ENCODE data around the gene IRX2. TPM values are rescaled to one million over a fixed set of nuclear protein-coding genes. Genes with fewer than 3 reads are reported as not detected.

Gene IRX2
- total RNA-seq, 1 experiment from 2014 or later = 23.1 TPM

DNA sequence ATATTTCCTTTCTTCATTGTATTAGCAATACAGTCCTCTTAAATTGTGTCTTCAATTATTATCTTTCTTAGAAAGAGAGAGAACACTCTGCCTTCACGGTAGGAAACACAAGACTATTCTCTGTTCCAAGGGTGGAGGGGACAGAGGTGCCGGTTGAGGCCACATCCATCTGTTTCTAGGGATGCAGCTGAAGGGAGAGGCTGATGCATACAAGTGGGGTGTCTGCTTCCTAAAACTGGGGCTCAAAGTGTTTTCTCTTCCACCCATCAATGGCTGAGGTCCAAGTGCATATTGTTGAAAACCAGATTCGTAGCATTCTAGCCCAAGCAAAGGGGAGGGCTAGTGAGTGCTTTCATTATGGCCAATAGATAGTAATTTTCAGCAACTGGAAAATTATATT lies 9.5 kb downstream of the IRX2 start:
- DNase-seq (ENCODE audit: low spot score) = no peak

DNA sequence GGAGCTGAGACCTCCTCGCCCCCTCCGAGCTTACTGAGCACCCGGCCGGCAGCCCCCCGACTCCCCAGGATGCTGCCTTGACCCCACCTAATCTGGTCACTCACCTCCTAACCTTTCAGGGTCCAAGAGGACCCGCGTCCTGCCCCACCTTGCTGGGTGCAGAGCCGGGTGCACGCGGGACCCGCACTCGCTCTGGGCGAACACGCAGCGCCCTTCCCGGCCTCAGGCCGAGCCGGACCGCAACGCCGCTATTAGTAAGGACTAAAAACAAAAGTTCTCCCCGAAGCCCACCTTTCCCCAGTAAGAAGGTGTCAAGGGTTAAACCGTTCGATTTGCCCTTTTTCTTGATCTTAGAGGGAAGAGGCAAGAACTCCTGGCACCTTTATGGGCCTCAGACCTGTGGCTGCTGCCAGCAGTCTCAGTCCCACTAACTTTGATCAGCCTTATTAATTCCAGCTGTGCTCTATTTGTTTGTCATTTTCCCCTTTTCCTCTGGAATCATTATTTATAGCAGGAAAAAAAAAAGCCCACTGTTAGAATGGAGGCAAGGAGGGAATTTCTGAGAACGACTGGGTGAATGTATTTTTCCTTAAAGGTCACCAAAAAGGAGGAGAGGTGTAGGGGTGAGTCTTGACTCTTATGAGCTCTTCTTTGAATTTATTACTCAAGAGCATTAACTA lies 10.5 kb downstream of the IRX2 start:
- DNase-seq (ENCODE audit: low spot score) = no peak

DNA sequence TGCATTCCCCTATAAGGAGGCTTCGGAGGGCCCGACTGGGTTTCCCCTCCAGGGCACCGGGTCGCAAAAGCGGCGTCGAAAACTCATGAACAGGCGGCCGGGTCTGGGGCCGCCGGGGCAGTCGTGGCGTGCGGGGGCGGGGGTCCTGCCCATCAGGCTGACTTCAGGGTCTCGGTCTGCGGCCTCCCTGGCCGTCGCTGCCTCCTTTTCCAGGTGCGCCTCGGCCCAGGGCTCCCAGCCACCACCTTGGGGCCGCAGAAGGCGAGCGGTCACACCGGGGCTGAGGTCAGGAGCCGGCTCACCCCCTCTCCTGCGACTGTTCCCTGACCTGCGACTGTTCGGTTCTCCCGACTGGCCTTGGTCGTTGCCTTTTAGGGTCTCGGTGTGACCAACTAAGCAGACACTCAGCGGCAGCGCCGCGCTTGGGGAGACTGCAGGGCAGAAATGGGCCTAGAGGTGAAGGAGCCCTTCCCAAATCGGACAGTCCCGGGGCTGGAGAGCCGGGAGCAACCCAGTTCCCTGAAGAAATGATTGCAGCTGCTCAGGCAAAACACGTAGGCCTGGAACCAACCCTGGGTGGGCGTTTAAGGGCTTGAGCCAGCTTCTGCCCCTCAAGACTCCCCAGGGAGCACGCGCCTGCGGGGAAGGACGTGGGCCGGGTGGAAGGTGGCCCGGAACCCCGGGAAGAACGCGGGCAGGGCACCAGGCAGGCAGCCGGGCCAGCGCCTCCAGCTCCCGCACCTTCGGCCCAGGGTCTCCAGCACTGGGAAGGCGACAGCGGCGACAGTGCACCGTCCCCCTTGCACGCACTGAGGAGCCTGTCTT lies 11.2 kb downstream of the IRX2 start:
- DNase-seq (ENCODE audit: low spot score) = no peak

DNA sequence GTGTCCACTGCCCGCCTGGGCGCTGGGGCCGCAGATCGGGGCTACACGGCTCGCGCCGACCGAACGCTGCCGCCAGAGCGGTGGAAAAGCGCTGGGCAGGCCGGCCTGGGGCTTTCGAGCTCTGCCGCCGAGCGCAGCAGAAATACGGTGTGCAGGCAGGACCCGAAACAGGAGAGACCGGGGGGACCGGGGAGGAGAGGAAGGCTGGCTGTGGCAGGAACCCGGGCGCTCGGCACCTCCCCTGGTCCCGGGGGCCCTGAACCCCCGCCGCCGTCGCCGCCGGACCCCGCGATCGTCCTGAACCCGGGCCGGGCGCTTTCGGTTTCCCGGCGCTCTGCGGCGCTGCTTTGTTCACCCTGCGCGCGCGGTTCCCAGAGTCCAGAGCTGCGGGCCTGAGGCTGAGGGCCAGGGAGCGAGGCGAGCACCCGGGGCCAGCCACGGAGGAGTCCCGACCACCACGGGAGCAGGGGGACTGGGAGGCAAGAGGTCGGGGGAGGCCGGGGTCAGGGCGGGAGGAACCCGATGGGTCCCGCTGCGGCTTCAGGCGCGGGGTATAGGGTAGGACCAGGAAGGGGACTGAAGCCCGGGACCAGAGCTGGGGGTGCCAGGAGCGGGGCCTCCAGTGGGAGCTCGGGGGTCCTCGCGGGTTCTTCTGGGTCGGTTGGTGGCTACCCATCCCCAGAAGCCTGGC lies 12.0 kb downstream of the IRX2 start:
- DNase-seq (ENCODE audit: low spot score) = no peak

DNA sequence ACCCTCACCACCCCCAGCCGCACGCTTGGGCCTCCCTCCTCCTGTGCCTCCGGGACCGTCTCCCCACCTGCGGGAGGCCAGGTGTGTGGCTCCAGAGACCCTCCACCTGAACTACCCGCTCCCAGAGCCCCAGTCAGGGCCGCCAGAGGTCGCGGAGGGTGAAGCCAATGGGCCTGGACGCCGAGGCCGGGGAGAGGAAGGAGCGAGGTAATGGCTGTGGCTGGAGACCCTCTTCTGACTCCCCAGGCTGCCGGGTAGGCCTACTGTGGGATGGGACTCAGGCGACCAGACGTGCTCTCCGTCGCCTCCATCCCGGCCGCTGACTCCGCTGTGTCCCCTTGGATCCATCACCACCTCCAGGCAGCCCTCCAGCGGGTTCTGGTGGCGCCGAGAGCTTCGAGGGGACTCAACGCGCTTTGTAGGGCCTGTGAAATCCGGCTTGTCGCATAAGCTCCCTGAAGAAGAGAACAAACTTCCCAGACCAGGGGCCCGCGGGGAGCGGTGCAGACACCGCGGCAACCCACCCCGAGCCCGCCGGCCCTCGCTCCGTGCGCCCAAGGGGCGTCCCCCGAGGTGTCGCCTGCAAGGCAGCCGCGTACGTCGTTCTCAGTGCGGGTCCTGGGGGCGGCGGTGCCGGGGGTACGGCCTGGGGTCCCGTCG lies 12.6 kb downstream of the IRX2 start:
- DNase-seq (ENCODE audit: low spot score) = no peak

DNA sequence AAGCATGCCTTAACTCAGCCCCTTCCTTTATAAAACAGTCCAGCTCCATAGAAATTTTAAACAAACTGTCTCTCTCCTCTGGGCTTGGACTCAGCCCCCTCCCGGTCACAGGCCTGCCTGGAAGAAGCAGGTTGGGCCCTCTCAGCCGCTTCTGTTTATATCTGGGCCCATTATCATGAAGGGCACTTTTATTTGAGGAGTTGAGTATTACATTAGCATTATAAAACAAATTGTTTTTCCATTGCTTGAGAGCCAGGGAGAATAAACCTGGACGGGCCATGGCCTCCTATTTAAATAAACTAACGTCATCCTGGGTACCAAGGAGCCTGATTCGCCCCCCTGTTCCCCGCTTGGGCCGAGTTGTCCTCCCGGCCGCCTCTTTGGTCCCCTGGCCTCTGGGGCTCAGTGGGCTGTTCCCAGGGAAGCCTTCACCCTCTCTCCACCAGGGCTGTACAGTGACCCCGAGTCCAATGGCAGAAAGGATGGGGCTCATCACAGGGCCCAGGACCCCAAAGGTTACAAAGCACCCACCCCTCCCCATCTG lies 13.2 kb downstream of the IRX2 start:
- no peak for DNase-seq (ENCODE audit: low spot score)

DNA sequence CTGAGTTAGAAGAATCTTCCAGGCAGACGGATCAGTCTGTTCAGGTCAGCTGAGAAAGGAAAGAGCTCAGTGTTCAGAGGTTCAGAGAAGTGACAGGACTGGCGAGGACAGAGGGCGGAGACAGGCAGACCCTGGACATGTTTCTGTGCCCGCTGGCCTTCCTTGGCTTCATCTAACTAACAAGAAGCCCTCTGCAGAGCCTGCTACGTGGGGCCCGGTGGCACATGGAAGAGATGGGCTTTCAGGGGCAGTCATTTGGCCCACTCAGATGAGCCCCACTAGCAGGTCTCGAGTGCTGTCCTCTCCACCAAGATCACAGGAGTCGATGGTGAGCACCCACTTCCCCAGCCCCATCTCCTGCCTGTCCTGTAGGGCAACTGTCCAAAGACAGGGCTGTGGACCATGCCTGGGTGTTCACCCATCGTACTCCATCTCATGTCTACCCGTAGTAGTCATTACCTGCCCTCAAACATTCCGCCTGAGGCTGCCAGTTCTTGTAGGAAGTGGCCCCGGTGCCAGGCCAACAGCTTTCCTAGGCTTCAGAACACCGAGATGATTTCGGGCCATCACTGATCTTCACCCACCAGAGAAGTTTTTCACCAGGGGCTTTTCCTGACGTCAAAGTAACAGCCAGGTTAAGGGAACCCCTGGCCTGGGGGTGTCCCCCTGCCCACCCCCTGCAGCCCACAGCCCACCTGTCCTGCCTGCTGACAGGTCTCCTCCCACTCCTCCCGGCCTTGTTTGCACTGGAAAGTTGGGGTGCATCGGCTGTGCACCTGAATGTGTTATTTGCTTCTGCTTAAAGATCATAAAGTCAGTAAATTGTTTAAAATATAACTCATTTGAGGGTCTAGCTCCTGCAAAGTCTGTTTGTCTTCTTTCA lies 14.0 kb downstream of the IRX2 start:
- no peak for DNase-seq (ENCODE audit: low spot score)

DNA sequence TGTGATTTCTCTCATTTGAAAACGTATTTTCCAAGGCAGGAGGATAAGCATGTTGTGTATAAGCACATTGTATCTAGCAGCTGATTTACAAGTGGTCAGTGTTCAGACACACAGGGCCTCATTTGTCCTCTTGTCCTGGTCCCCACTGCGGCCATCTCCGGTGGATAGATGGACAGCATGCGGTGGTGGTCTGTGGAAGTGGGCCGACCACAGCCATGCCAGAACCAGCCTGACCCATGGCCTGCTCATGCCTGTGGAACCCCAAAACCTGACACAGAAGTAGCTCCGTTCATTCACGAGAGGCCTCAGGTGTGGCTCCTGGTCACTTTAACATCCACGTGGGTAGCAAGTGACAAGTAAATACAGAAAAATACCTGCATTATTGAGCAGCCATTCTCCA lies 14.6 kb downstream of the IRX2 start:
- DNase-seq (ENCODE audit: low spot score) = no peak

DNA sequence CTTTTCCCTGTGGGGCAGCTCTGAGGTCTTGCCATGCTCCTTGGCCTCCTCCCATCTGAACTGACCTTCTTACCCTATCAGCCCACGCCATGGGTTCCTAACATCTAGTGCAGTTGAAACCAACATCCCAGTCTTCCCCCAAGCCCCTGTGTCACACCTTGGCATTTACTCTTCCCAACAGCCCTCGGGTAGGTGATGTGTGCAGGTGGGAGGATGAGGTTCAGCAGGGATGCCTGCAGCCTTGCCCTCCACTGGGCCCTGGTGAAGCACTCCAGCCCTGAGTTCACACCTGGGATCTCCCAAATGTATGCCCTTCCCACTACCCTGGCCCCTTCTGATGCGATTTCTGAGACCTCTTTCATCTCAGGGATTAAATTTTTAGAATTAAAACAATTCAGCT lies 15.5 kb downstream of the IRX2 start:
- DNase-seq (ENCODE audit: low spot score) = no peak

DNA sequence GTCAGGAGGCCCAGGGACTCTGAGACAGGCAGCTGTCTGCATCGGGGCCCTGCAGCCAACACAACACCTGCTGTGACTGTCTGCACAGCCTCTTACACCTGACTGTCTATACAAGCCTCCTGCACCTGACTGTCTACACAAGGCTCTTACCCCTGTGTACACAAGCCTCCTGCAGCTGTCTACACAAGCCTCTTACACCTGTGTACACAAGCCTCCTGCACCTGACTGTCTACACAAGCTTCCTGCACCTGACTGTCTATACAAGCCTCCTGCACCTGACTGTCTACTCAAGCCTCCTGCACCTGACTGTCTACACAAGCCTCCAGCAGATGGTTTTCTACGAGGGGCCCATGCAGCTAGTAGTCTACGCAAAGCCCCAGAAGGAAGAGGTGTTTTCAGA lies 18.6 kb downstream of the IRX2 start:
- no peak for DNase-seq (ENCODE audit: low spot score)

DNA sequence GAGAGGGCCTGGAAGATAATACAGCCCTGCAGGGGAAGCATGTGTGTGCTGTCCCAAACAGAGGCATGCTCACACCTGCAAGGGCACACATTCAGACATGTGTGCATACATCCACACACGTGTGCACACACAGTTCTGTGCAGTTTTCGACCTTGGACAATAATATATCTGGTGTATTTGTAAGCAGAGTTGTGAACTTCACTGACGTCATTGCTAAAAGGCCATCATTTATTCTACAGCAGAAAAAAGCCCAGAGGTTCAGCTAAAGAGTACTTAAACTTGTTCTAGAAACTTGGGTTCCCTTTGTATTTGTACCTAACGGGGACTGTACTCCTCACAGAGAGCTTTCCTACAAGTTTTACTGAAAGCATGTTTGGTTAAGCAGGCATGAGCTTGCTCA lies 19.5 kb downstream of the IRX2 start:
- no peak for DNase-seq (ENCODE audit: low spot score)

DNA sequence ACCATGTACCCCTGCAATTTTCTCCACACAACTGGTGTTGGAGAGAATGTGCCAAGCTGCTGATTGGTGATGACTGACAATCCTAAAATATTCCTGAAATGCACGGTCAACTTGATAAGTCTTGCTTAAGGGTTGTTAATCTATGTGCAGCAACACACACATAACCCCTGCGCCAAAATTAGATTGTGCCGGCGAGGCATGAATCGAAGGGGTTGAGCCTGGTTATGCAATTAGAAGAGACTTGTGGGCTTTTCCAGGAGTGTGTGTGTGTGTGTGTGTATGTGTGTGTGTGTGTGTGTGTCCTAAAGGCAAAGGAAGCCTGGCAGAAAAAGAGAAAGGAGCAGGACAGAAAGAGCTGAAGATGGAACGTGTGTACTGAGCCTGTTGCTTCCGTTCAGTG lies 22.3 kb downstream of the IRX2 start:
- no peak for DNase-seq (ENCODE audit: low spot score)

DNA sequence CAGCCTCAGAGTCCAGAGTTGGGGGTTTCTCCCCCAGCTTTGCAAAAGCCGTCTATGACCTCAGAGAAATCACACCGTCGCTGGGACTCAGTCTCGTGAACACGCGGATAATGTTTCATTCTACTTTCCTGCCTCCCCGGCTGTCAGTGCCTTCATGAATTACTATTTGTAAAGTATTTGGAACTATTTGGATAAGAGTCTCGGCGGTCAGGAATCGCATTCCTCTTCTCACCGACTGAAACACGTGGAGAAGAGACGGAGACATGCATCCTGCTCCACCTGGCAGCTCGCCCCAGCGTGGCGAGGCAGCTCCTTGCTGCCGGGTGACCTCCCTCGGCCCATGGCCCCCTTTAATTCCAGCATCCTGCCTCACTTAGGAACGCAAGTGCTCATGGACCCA lies 23.9 kb downstream of the IRX2 start:
- DNase-seq (ENCODE audit: low spot score) = no peak

DNA sequence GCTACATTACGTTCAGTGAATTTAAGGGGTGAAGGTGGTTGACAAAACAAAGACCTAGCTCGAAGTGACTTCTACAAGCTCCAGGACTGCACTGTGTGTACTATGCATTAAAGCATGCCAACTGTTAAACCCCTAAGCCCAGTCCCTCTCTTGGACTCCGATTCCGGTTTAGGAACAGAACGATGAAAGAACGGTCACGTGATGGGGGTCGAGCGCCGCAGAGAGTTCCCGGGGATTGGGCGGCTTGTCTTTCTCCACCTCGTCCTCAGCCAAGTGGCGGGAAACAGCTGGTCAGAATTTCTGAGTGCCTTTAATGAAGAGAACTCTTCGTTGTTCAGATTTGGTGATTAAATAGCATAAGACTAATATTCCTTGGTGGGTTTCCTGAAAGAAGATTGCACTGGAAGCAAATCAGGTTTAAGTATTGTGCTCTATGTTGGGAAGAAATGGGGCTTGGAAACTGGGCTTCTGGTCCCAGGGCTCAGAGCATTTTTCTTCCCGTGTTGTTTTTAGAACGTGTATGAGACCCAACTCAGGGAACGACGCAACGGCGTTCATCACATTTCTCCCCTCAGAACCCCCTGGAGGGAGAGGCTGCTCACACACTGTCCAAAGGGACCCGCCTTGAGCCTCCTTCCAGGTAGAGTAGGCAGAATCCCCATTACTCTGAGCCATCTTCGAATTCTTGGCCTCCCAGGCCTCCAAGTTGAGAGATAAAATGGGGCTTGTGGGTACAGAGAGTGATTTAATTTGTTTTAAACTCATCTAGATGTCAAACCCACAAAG lies 25.3 kb downstream of the IRX2 start:
- DNase-seq (ENCODE audit: low spot score) = no peak

DNA sequence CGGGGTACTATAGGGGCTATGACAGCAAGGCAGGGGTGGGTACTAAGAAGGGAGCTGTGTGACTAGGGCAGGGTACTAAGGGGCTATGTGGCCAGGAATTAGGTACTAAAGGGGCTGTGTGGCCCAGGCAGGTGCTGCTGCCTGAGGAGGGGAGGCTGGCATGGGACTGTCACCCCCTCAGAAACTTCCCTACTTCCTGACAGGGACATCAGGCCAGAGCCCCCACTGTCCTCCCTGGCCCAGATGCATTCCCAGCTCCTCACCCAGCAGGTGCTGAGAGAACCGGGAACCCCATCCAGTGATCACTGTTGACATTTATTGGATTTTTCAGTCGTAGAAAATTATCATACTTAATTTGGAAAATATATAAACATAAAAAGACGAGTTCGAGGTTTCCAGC lies 26.6 kb downstream of the IRX2 start:
- DNase-seq (ENCODE audit: low spot score) = no peak

DNA sequence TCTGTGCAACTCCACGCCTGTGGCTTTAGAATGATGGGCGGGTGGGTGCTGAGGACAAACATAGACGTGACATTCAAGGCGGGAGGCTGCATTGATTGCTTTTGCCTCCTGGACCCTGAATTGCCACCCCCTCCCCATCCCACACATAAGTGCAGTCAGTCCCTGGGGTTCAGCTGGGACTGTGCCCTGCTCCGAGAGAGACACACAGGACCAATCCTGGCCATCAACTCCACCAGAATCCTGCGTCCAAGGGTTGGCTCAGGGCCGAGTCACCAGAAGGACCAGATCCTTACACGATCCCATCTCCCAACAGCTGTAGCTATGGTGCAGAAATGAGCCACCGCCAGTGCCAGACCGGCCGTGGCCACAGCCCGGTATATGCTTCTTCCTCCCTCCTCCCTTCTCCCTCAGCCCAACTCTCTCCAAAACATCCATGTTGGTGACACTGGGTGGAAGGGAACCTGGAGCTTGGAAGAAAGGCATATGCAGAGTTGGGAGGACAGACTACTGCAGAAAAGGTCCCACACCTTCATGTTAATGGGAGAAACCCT lies 27.4 kb downstream of the IRX2 start:
- no peak for DNase-seq (ENCODE audit: low spot score)

DNA sequence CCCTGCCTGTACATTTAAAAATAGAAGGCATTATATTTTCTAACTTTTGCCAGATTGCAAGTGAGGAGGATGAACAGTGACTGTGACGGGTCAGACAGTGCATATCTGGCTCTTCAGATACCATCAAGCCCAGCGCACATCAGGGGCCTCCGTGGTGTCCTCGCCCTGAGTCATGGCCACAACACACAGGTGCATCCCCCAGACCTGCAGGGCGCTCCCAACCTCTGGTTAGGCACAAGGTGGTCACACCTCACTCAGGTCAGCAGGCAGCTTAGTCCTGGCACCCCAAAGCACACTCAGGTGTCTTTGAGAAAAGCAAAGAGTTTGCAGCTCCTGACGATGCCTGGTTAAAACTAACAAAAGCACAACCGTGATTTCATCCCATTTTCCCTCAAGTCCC lies 28.6 kb downstream of the IRX2 start:
- no peak for DNase-seq (ENCODE audit: low spot score)

DNA sequence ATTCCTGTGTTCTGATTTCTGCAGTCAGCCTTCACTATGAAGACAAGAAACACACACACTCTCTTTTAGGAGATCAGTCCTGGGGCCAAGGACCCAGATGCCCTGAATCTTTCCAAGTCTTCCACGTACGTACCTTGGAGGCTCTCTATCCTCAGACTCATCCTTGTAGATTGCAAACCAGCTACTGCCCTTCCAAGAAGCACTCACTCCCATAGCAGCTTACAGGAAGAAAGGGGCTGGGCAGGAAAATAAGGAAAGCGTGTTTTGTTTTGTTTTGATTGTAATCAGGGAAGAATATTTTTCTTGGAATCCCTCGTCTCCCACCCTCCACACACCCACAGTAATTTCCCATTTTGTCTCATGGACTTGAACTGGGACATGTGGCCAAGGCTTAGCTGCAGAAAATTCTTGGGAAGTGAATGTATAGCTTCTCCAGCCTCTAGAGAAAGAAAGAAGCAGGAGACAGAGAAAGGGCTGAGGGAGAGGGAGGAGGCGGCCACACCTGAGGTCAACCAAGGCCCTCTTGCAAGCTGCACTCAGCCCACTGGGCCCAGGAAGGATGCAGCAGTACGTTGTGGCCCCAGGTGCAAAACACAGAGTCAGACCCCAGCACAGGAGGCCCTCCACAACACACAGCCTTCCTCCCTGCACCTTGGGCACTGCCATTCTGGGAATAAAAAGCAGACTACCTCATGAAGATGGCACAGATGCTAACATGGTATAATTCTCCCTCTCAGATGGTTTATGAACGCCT lies 29.9 kb downstream of the IRX2 start:
- no peak for DNase-seq (ENCODE audit: low spot score)

DNA sequence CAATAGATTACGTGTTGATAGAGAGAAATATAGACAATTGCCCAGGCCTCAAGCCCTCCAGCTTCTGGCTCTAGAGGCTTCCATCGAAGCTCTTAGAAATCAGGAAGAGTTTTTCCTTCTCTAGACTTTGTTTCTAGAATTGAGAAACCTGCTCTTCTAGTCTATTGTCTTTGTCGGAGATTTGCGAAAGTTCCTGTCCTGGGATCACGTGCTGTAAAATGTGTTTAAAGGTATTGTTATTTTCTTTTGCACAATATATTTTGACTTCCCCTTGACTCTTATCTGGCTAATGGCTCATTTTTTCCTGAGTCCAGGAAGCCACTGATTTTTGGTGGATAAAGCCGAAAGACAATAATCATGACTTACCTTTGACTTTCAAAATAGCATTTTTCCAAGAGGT lies 32.1 kb downstream of the IRX2 start:
- no peak for DNase-seq (ENCODE audit: low spot score)

All from HT-29 (cell line).